ENCODE results near the gene ZNF473. TPM values are rescaled to one million over a fixed set of nuclear protein-coding genes. Genes with fewer than 3 reads are reported as not detected.
A peak's percentile ranks its signal among the peaks of the same experiment; 100 is the strongest.

ZNF473 gene
- 6.7 TPM for polyA plus RNA-seq
- long read RNA-seq, donor 1, full-length matches to known transcripts, result 3 of 3 reads
- long read RNA-seq, donor 1, partial matches to known transcripts, result 0 of 3 reads
- long read RNA-seq, donor 1, other reads (novel, unspliced or antisense), result 0 of 3 reads
- long read RNA-seq, donor 2, full-length matches to known transcripts, result 4 of 4 reads
- long read RNA-seq, donor 2, partial matches to known transcripts, result 0 of 4 reads
- long read RNA-seq, donor 2, other reads (novel, unspliced or antisense), result 0 of 4 reads
- long read RNA-seq, donor 3, full-length matches to known transcripts, result 3 of 3 reads
- long read RNA-seq, donor 3, partial matches to known transcripts, result 0 of 3 reads
- long read RNA-seq, donor 3, other reads (novel, unspliced or antisense), result 0 of 3 reads
- long read RNA-seq, donor 4, result 0 reads
- long read RNA-seq, donor 5, partial matches to known transcripts, result 0 of 2 reads
- long read RNA-seq, donor 5, other reads (novel, unspliced or antisense), result 0 of 2 reads
- long read RNA-seq, donor 6, full-length matches to known transcripts, result 5 of 13 reads
- long read RNA-seq, donor 6, partial matches to known transcripts, result 8 of 13 reads
- long read RNA-seq, donor 6, other reads (novel, unspliced or antisense), result 0 of 13 reads
- long read RNA-seq, donor 7, full-length matches to known transcripts, result 2 of 2 reads
- long read RNA-seq, donor 7, partial matches to known transcripts, result 0 of 2 reads
- long read RNA-seq, donor 7, other reads (novel, unspliced or antisense), result 0 of 2 reads
- long read RNA-seq, donor 8, full-length matches to known transcripts, result 4 of 4 reads
- long read RNA-seq, donor 8, partial matches to known transcripts, result 0 of 4 reads
- long read RNA-seq, donor 8, other reads (novel, unspliced or antisense), result 0 of 4 reads
- long read RNA-seq, donor 9, full-length matches to known transcripts, result 5 of 5 reads
- long read RNA-seq, donor 9, partial matches to known transcripts, result 0 of 5 reads
- long read RNA-seq, donor 9, other reads (novel, unspliced or antisense), result 0 of 5 reads
- long read RNA-seq, donor 10, full-length matches to known transcripts, result 3 of 3 reads
- long read RNA-seq, donor 10, partial matches to known transcripts, result 0 of 3 reads
- long read RNA-seq, donor 10, other reads (novel, unspliced or antisense), result 0 of 3 reads
- long read RNA-seq, donor 11, full-length matches to known transcripts, result 5 of 5 reads
- long read RNA-seq, donor 11, partial matches to known transcripts, result 0 of 5 reads
- long read RNA-seq, donor 11, other reads (novel, unspliced or antisense), result 0 of 5 reads

DNA sequence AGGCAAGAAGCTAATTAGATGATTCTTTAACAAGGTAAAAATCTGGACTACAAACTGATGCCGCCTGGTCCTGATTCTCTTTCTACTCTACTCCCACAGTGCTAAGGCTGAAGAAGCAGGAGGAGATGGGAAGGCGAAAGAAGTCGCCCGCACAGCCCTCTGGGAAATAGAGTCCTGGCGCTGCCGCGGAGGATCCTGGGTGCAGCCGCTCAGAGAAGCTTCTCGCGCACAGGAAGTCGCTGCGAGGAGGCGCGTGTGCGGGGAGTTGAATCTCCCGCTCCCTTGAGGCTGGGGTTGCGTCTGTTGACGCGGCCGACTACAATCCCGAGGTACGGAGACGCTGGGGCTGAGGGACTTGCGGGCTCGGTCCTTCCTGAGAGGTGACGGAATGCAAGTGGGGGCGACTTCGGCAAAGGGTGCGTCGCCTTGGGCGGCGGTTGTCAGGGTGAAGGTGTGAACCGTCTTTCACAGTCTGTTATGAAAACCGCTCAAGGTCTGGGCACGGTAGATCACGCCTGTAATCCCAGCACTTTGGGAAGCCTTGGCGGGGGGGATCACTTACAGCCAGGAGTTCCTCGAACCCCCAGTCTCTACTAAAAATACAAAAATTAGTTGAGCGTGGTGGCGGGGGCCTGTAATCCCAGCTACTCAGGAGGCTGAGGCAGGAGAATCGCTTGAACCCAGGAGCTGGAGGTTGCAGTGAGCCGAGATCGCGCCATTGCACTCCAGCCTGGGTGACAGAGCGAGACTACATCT is at the start of gene ZNF473:
Gene ZNF473, plus strand, starts transcription at position 212 of the 756 bp plus-strand sequence. CDS start 5,078 bp downstream, outside the sequence.
- peaks cover 9% of the 10 kb centered on the region for H3K36me3 ChIP-seq (ENCODE audit: control insufficient read depth, insufficient read depth, low read length)
- peak within 1 kb of the TSS; percentile 98 for H3K27ac ChIP-seq (ENCODE audit: low read length)
- no peaks in the 10 kb centered on the region for H3K27me3 ChIP-seq (ENCODE audit: control insufficient read depth, insufficient read depth, low read length)
- no CpG with 5 or more reads among the region's 45 CpGs for WGBS (ENCODE audit: insufficient coverage, low lambda C conversion rate)
- peak within 1 kb of the TSS; percentile 96 for H3K4me3 ChIP-seq (ENCODE audit: low read length)
- H3K4me1 ChIP-seq (ENCODE audit: control insufficient read depth, insufficient read depth, low read length), result peaks cover 39% of the 10 kb centered on the region
- H3K9me3 ChIP-seq (ENCODE audit: control insufficient read depth, low read depth, low read length), result no peaks in the 10 kb centered on the region
- peak; percentile 95 to 99 for DNase-seq

DNA sequence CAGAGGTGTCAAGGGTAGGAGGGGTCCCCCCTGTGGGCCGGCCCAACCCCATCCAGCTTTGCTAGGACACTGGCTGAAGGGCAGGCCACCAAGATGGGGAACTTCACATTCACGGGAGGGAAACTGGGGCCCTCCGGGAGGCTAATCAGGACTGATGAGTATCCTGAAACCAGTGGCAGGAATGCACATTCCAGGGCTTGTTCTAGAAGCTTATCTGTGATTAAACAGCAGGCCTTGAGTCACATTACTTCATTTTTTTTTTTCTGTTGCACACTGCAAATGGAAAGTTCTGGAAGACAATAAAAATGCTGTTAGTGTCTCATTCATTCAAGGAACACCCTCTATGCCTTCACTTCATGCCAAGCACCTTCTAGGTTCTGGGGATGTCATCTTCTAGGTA is 49.3 kb upstream of the ZNF473 start:
- peak in 1 of 2 donors; percentile 45 for DNase-seq
- Histone ChIP-seq H3K4me1 (ENCODE audit: control insufficient read depth, insufficient read depth, low read length) (peaks cover 34% of the 10 kb centered on the region), H3K27me3 (ENCODE audit: control insufficient read depth, insufficient read depth, low read length) (no peaks in the 10 kb centered on the region), H3K4me3 (ENCODE audit: low read length) (no peak overlapping the region), H3K36me3 (ENCODE audit: control insufficient read depth, insufficient read depth, low read length) (peaks cover 31% of the 10 kb centered on the region), H3K27ac (ENCODE audit: low read length) (peak overlapping the region; percentile 41), H3K9me3 (ENCODE audit: control insufficient read depth, low read depth, low read length) (no peaks in the 10 kb centered on the region)
- WGBS (ENCODE audit: insufficient coverage, low lambda C conversion rate), result no CpG with 5 or more reads among the region's 3 CpGs

DNA sequence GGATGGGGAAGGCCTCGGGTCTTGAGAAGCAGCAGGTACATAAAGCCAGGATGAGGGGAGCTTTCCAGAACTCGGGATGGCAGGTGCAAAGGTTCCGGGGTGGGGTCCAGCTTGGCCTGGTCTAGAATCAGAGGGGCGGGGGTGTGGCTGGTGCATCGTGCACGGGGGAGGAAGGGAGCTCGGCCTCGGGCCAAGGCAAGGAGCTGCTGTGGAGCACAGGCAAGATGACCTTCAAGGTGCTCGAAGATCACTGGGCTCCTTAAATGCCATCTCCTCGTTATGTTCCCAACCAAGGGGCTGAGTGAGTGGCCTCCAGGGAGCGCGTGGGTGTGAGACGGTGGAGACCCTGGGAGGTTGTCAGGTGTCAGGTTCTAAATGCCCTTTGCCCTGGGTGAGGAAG is 48.7 kb upstream of the ZNF473 start:
- no CpG with 5 or more reads among the region's 13 CpGs for WGBS (ENCODE audit: insufficient coverage, low lambda C conversion rate)
- Histone ChIP-seq H3K36me3 (ENCODE audit: control insufficient read depth, insufficient read depth, low read length) (peaks cover 34% of the 10 kb centered on the region), H3K4me3 (ENCODE audit: low read length) (no peak overlapping the region), H3K9me3 (ENCODE audit: control insufficient read depth, low read depth, low read length) (no peaks in the 10 kb centered on the region), H3K4me1 (ENCODE audit: control insufficient read depth, insufficient read depth, low read length) (peaks cover 33% of the 10 kb centered on the region), H3K27ac (ENCODE audit: low read length) (peak overlapping the region; percentile 41), H3K27me3 (ENCODE audit: control insufficient read depth, insufficient read depth, low read length) (no peaks in the 10 kb centered on the region)
- peak; percentile 28 to 70 for DNase-seq

DNA sequence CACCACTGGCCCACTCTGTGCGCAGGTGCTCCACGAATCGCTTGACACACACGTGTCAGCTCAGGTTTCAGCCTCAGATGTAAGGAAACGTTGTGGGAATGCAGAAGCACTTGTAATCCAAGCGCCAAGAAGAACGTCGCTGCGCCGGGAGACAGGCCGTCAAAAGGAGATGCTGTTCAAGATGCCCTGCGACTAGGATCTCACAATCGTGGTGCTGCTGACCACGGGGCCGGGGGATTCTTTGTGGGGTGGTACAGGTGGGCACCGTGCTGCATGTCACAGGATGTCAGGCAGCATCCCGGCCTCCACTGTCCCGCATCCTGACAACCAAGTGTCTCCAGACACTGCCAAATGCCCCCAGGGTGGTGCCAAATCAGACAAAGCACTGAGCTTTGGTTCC is 47.9 kb upstream of the ZNF473 start:
- H3K4me3 ChIP-seq (ENCODE audit: low read length), result no peak overlapping the region
- no peak overlapping the region for H3K27ac ChIP-seq (ENCODE audit: low read length)
- no peak for DNase-seq
- no CpG with 5 or more reads among the region's 18 CpGs for WGBS (ENCODE audit: insufficient coverage, low lambda C conversion rate)
- no peaks in the 10 kb centered on the region for H3K9me3 ChIP-seq (ENCODE audit: control insufficient read depth, low read depth, low read length)
- peaks cover 37% of the 10 kb centered on the region for H3K4me1 ChIP-seq (ENCODE audit: control insufficient read depth, insufficient read depth, low read length)
- H3K36me3 ChIP-seq (ENCODE audit: control insufficient read depth, insufficient read depth, low read length), result peaks cover 34% of the 10 kb centered on the region
- no peaks in the 10 kb centered on the region for H3K27me3 ChIP-seq (ENCODE audit: control insufficient read depth, insufficient read depth, low read length)

DNA sequence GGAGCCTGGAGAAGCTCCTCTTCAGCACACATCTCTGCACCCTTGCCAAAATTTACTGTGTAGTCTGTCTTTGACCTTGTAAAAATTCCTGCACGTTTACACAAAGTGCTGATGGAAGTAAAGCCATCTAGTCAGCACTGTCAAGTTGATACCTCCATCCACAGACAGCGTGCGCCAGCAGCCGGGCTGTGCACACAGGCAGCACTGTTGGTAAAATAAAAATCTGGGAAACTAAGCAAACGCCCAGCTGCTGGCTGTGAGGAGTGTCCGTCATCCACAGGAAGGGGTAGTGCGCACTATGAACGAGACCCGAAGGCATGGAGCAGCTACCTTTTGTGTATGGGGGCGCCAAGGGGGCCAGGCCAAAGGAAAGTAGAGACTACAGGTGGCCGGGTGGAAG is 47.5 kb upstream of the ZNF473 start:
- no CpG with 5 or more reads among the region's 11 CpGs for WGBS (ENCODE audit: insufficient coverage, low lambda C conversion rate)
- no peak overlapping the region for H3K27ac ChIP-seq (ENCODE audit: low read length)

DNA sequence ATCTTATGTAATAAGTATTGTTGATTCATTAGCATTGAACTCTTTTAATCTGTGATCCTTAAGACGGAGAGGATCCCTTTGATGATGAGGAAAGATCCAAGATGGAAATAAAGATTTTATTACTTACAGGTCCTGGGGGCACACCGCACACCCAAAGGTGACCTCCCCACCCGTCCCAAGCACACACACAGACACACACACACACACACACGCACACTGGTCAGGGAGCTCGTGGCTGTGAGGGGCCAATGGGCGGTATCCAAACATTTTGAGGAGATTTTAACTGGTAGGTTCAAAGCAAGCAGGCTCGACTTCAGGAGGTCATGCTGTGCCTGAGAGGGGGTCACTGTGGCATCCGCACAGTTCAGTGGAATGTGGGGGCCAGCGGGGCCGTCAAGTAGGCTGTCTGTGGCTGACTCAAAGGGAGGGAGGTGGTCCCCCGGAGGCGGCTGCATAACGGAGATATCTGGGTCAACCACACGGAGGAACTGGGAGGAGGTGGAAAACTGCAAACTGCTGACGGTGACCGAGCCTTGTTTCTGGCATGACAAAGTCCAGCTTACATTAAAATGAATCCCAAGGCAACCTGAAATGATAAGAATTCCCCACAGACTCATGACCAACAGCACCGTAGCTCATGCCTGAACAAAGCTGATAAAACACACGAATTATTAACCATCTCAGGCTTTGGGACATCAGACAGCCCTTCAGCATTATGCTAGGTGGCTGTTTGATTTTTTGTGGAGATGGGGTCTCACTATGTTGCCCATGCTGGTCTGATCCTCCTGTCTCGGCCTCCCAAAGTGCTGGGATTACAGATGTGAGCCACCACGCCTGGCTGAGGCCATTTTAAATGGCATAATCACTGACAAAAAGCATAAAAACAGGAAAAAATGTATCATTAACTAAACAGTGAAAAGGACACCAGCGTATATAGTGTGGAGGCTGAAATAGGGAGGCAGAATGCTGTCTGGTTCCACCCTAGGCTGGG is 43.9 kb upstream of the ZNF473 start:
- WGBS (ENCODE audit: insufficient coverage, low lambda C conversion rate), result 40% methylated on average over 2 of the region's 21 CpGs
- Histone ChIP-seq H3K4me1 (ENCODE audit: control insufficient read depth, insufficient read depth, low read length) (peaks cover 37% of the 10 kb centered on the region), H3K36me3 (ENCODE audit: control insufficient read depth, insufficient read depth, low read length) (peaks cover 48% of the 10 kb centered on the region), H3K9me3 (ENCODE audit: control insufficient read depth, low read depth, low read length) (no peaks in the 10 kb centered on the region), H3K27me3 (ENCODE audit: control insufficient read depth, insufficient read depth, low read length) (no peaks in the 10 kb centered on the region), H3K27ac (ENCODE audit: low read length) (peak overlapping the region; percentile 90), H3K4me3 (ENCODE audit: low read length) (no peak overlapping the region)
- peak; percentile 90 to 95 for DNase-seq

More for the DNA sequence above, 47.5 kb upstream of the ZNF473 start:
- Histone ChIP-seq H3K4me3 (ENCODE audit: low read length) (no peak overlapping the region), H3K9me3 (ENCODE audit: control insufficient read depth, low read depth, low read length) (no peaks in the 10 kb centered on the region), H3K4me1 (ENCODE audit: control insufficient read depth, insufficient read depth, low read length) (peaks cover 42% of the 10 kb centered on the region), H3K27me3 (ENCODE audit: control insufficient read depth, insufficient read depth, low read length) (no peaks in the 10 kb centered on the region), H3K36me3 (ENCODE audit: control insufficient read depth, insufficient read depth, low read length) (peaks cover 34% of the 10 kb centered on the region)
- no peak for DNase-seq

DNA sequence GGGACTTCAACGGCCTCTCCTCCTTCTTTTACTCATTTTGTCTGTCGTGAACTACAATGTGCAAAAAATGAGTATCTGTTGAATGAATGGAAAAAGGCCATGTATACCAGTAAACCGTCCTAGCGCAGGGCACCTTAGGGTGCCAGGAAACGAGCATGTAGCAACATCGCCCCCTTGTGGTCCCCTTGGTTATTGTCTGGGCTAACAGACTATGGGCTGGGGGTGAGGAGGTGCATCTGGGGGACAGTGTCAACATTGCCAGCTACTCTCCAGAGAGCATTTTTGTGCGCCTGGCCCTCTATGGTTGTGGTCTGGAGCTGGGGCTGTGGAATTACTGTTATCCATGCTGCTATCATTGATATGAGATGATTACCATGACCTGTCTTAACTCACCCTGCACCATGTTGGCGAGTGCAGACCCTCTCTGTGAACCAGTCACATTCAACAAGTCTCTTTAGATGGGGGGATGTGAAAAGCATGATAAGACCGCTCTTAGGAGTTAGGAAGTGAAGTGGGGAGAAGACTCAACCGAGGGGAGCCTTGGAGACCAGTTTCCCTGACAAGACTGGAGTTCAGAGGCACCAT is 42.1 kb upstream of the ZNF473 start:
- no CpG with 5 or more reads among the region's 10 CpGs for WGBS (ENCODE audit: insufficient coverage, low lambda C conversion rate)
- no peak overlapping the region for H3K4me3 ChIP-seq (ENCODE audit: low read length)
- H3K9me3 ChIP-seq (ENCODE audit: control insufficient read depth, low read depth, low read length), result no peaks in the 10 kb centered on the region
- no peak overlapping the region for H3K27ac ChIP-seq (ENCODE audit: low read length)
- H3K36me3 ChIP-seq (ENCODE audit: control insufficient read depth, insufficient read depth, low read length), result peaks cover 48% of the 10 kb centered on the region
- H3K27me3 ChIP-seq (ENCODE audit: control insufficient read depth, insufficient read depth, low read length), result no peaks in the 10 kb centered on the region
- DNase-seq, result peak in 1 of 2 donors; percentile 37
- H3K4me1 ChIP-seq (ENCODE audit: control insufficient read depth, insufficient read depth, low read length), result peaks cover 27% of the 10 kb centered on the region

DNA sequence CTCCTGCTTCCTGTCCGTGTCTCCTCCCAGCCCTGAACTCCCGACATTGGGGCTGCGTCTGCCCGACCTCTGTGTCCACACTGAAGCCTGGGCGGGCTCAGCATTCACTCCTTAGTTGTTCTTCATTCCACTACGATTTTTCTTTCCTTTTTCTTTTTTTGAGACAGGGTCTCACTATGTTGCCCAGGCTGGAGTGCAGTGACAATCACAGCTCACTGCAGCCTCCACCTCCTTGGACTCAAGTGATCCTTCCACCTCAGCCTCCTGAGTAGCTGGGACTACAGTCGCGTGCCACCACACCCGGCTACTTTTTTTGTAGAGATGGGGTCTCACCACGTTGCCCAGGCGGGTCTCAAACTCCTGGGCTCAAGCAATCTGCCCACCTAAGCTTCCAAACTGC is 41.3 kb upstream of the ZNF473 start:
- no peak overlapping the region for H3K4me3 ChIP-seq (ENCODE audit: low read length)
- no peak for DNase-seq
- peaks cover 50% of the 10 kb centered on the region for H3K36me3 ChIP-seq (ENCODE audit: control insufficient read depth, insufficient read depth, low read length)
- 100% methylated on average over 1 of the region's 11 CpGs for WGBS (ENCODE audit: insufficient coverage, low lambda C conversion rate)
- H3K4me1 ChIP-seq (ENCODE audit: control insufficient read depth, insufficient read depth, low read length), result peaks cover 27% of the 10 kb centered on the region
- H3K27me3 ChIP-seq (ENCODE audit: control insufficient read depth, insufficient read depth, low read length), result no peaks in the 10 kb centered on the region
- no peak overlapping the region for H3K27ac ChIP-seq (ENCODE audit: low read length)
- no peaks in the 10 kb centered on the region for H3K9me3 ChIP-seq (ENCODE audit: control insufficient read depth, low read depth, low read length)
